SK-MEL-5 (cell line): ENCODE results near the gene HEXIM1. TPM values are rescaled to one million over a fixed set of nuclear protein-coding genes. Genes with fewer than 3 reads are reported as not detected.

Source experiments
- DNase-seq: peaks from one replicate; pipeline ENCODE4 v3.0.0-alpha.2; 2016; ENCODE audit warnings: low read depth, low spot score
- in situ Hi-C: cut with HindIII; loops from 2 replicates; pipeline ENCODE4 v1.10.0; 2016; ENCODE audit warnings: low sequenced_read_pairs, high pct_unique_total_duplicates, low pct_unique_long_range_greater_than_20kb
- total RNA-seq: library from RNA; depleted of rRNA; stranded (reverse); fragments of >200 nt; shearing (Covaris generic); gene quantifications from 2 replicates; pipeline ENCODE4 v1.2.3, GENCODE V29; 2014

HEXIM1 gene
- total RNA-seq, 1 experiment from 2014 or later = 10.6 TPM

GRCh38 chr17:45135978-45136791 lies 12.1 kb upstream of the HEXIM1 start:
- in situ Hi-C loops = no loop called here
- DNase-seq = no peak

GRCh38 chr17:45136846-45137560 lies 11.3 kb upstream of the HEXIM1 start:
- in situ Hi-C loops = no loop called here

GRCh38 chr17:45137561-45138305 lies 10.5 kb upstream of the HEXIM1 start:
- in situ Hi-C loops = no loop called here
- DNase-seq = no peak

More at GRCh38 chr17:45136846-45137560, 11.3 kb upstream of the HEXIM1 start:
- no peak for DNase-seq

GRCh38 chr17:45138911-45139532 lies 9.3 kb upstream of the HEXIM1 start:
- no peak for DNase-seq
- in situ Hi-C loops = no loop called here

GRCh38 chr17:45139533-45139920 lies 8.7 kb upstream of the HEXIM1 start:
- no peak for DNase-seq
- in situ Hi-C loops = no loop called here

- in situ Hi-C loops = no loop called here
- DNase-seq = no peak
These were observed 5.1 kb upstream of the HEXIM1 start for GRCh38 chr17:45143094-45143670.

GRCh38 chr17:45143767-45144198 lies 4.5 kb upstream of the HEXIM1 start:
- no peak for DNase-seq
- in situ Hi-C loops = no loop called here

GRCh38 chr17:45144199-45145034 lies 3.9 kb upstream of the HEXIM1 start:
- in situ Hi-C loops = no loop called here
- DNase-seq = no peak

- in situ Hi-C loops = no loop called here
- no peak for DNase-seq
These were observed 3.3 kb upstream of the HEXIM1 start for GRCh38 chr17:45145035-45145389.

- no peak for DNase-seq
- in situ Hi-C loops = no loop called here
These were observed 2.1 kb upstream of the HEXIM1 start for GRCh38 chr17:45146166-45146565.

GRCh38 chr17:45146592-45146889 lies 1.7 kb upstream of the HEXIM1 start:
- in situ Hi-C loops = no loop called here
- DNase-seq = no peak

GRCh38 chr17:45146890-45147580 lies 1.2 kb upstream of the HEXIM1 start:
- in situ Hi-C loops = no loop called here
- DNase-seq = peak; percentile 94

GRCh38 chr17:45147581-45148182 lies 593 bp upstream of the HEXIM1 start:
- peak; percentile 94 for DNase-seq
- in situ Hi-C loops = no loop called here

- in situ Hi-C loops = no loop called here
- DNase-seq = peak; percentile 82
These were observed 878 bp downstream of the HEXIM1 start for GRCh38 chr17:45149037-45149668.

- in situ Hi-C loops = no loop called here
- DNase-seq = peak; percentile 52
These were observed 1.7 kb downstream of the HEXIM1 start for GRCh38 chr17:45149669-45150664.
